ENCODE data around the gene HS3ST5. TPM values are rescaled to one million over a fixed set of nuclear protein-coding genes. Genes with fewer than 3 reads are reported as not detected.
A peak's percentile ranks its signal among the peaks of the same experiment; 100 is the strongest.

The HS3ST5 gene
- total RNA-seq, 1 experiment from 2014 or later = 14.4 TPM

DNA sequence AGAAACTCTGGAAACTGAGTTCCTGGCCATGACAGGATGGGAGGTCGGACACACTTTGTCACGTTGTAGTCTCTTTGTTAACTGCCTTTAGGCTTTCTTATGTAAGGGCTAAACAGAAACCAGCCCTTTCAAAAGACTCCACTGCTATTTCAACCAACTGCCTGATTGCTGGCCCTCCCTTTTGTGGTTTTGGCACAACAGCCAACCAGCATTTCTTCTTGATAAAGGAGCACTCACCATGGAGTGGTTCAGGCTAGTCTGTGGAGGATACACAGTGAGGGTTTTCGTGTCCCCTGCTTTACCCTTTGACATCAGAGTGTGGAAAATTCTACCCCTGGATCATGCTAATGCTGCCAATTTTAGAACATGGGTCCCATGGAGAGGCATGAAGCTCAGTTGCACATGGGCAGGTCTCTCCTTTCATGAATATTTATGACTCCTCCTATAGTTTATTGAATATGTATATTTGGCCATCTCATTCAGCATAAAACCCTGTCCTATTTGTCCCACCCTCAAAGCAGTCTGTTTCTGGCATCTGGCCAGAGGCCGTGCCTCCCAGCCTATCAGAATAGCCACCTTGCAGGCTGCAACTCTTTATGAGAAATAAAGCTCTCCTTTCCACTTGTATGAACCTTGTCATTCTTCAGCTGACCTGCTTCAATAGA is 148.3 kb downstream of the HS3ST5 start:
- Histone ChIP-seq H4K5ac (ENCODE audit: insufficient read length, low read depth, low read length) (no peak overlapping the region), H3T11ph (ENCODE audit: low read length) (no peak overlapping the region), H2BK12ac (ENCODE audit: insufficient read length, low read depth, low read length) (no peak overlapping the region), H3K56ac (ENCODE audit: insufficient read length, low read depth, low read length) (no peak overlapping the region), H3K79me1 (ENCODE audit: insufficient read depth, low read depth, low read length, poor library complexity, severe bottlenecking) (no peaks in the 10 kb centered on the region), H4K8ac (replicated peaks; ENCODE audit: insufficient read length, low read depth, low read length) (no peak overlapping the region), H3K23ac (ENCODE audit: insufficient read length, low read depth, low read length) (no peak overlapping the region), H2AFZ (ENCODE audit: low read length) (no peak overlapping the region), H3K4me2 (ENCODE audit: insufficient read depth, insufficient read length, low read length) (no peak overlapping the region), H2BK20ac (ENCODE audit: low read depth, low read length, poor library complexity, severe bottlenecking) (no peak overlapping the region), H4K20me1 (ENCODE audit: control insufficient read depth, insufficient read depth, insufficient read length) (no peaks in the 10 kb centered on the region), H3K4me1 (ENCODE audit: insufficient read depth, low read length) (peaks cover 12% of the 10 kb centered on the region; the same call in 1 of the 2 replicates), H3K79me2 (ENCODE audit: insufficient read depth, low read length) (no peaks in the 10 kb centered on the region), H3K18ac (ENCODE audit: insufficient read length, low read depth, low read length) (no peak overlapping the region), H2BK15ac (ENCODE audit: low read depth, low read length) (no peak overlapping the region), H3K9me3 (ENCODE audit: control insufficient read depth, low read depth, low read length) (no peaks in the 10 kb centered on the region), H3K14ac (ENCODE audit: insufficient read depth, low read length) (no peak overlapping the region), H4K91ac (ENCODE audit: insufficient read length, low read depth, low read length) (no peak overlapping the region), H2BK120ac (ENCODE audit: low read depth, low read length, poor library complexity, severe bottlenecking) (no peak overlapping the region), H3K27me3 (ENCODE audit: insufficient read depth, low read length) (no peaks in the 10 kb centered on the region), H3K4ac (ENCODE audit: low read depth, low read length) (no peak overlapping the region), H3K9ac (ENCODE audit: extremely low read depth, insufficient read length, low read length) (no peak overlapping the region), H2AK5ac (ENCODE audit: insufficient read length, low read length) (no peak overlapping the region), H2BK5ac (ENCODE audit: insufficient read length, low read length) (peak overlapping the region; percentile 55), H3K23me2 (ENCODE audit: insufficient read length, low read depth, low read length, poor library complexity, severe bottlenecking) (no peaks in the 10 kb centered on the region), H3K27ac (ENCODE audit: insufficient read length, low read depth, low read length) (no peak overlapping the region)
- WGBS (ENCODE audit: extremely low coverage, insufficient read length, low lambda C conversion rate) = no CpG with 5 or more reads among the region's 4 CpGs
- Mint-ChIP-seq H3K4me1 (peaks cover 68 to 76% of the 10 kb centered on the region in 2 experiments), H3K36me3 (ENCODE audit: insufficient read depth in 1 of 3, low read depth in 3 of 3) (peaks cover 0 to 24% (median 3%) of the 10 kb centered on the region in 3 experiments; a peak in 2 of 7 replicates), H3K9me3 (no peaks in the 10 kb centered on the region; a peak in 2 of 5 replicates), H3K27me3 (ENCODE audit: low read depth) (no peaks in the 10 kb centered on the region), H3K4me3 (no peak overlapping the region), H3K27ac (peak overlapping the region; percentile 38 to 98 (median 78); a peak in 5 of 7 replicates)
- TF ChIP-seq, protein P1, sequence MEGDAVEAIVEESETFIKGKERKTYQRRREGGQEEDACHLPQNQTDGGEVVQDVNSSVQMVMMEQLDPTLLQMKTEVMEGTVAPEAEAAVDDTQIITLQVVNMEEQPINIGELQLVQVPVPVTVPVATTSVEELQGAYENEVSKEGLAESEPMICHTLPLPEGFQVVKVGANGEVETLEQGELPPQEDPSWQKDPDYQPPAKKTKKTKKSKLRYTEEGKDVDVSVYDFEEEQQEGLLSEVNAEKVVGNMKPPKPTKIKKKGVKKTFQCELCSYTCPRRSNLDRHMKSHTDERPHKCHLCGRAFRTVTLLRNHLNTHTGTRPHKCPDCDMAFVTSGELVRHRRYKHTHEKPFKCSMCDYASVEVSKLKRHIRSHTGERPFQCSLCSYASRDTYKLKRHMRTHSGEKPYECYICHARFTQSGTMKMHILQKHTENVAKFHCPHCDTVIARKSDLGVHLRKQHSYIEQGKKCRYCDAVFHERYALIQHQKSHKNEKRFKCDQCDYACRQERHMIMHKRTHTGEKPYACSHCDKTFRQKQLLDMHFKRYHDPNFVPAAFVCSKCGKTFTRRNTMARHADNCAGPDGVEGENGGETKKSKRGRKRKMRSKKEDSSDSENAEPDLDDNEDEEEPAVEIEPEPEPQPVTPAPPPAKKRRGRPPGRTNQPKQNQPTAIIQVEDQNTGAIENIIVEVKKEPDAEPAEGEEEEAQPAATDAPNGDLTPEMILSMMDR (conservative IDR thresholded peaks at IDR 0.05) = no peak
- no peak for DNase-seq
